ENCODE results near the gene FSHB.
"Not testable (repeated sequence)": the region's sequence is repeated elsewhere in the genome, so short reads cannot be mapped to it uniquely, and the experiment has no call there.

Gene FSHB

DNA sequence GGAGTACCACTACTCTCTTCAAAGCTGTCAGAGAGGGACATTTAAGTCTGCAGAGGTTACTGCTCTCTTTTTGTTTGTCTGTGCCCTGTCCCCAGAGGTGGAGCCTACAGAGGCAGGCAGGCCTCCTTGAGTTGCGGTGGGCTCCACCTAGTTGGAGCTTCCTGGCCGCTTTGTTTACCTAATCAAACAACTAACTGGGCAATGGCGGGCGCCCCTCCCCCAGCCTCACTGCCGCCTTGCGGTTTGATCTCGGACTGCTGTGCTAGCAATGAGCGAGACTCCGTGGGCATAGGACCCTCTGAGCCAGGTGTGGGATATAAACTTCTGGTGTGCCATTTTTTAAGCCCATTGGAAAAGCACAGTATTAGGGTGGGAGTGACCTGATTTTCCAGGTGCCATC is 37.8 kb downstream of the FSHB start:
- DNase-seq (ENCODE audit: low spot score) = not testable (repeated sequence)

DNA sequence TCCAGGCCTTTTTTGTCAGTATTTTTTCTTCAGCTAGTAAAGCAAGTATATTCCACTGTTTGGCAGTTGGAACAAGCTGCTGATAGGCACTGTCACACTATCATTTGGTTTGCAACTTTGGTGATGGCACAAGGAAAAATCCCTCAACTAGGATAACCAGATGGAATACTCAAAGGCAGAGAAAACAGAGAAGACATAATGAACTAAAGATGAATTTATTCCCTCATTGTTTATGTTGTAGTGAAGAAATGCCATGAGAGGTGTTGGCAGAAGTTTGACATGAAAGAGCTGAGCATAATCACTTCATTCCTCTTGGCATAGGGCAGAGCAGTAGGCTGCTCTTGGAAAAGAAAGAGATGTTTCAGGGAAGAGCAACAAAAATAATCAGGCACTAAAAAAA is 39.9 kb downstream of the FSHB start:
- DNase-seq (ENCODE audit: low spot score) = no peak

- DNase-seq (ENCODE audit: low spot score) = no peak
Measured at GRCh38 chr11:30277176-30277575, 46.4 kb downstream of the FSHB start.

GRCh38 chr11:30279796-30280195 is 49.0 kb downstream of the FSHB start:
- no peak for DNase-seq (ENCODE audit: low spot score)

- no peak for DNase-seq (ENCODE audit: low spot score)
Measured at GRCh38 chr11:30281476-30282288, 50.9 kb downstream of the FSHB start.

- DNase-seq (ENCODE audit: low spot score) = no peak
Measured at GRCh38 chr11:30282289-30282631, 51.4 kb downstream of the FSHB start.

All from Ammon's horn (tissue), 1 donor.